ENCODE data around the gene NRG3. TPM values are rescaled to one million over a fixed set of nuclear protein-coding genes. Genes with fewer than 3 reads are reported as not detected.

Gene NRG3
- total and polyA plus RNA-seq, 2 donors (not counting 1 experiment from before 2014, with no cell fraction given) = not detected

- TF ChIP-seq CTCF (conservative IDR thresholded peaks at IDR 0.05 in 1 of 2, IDR thresholded peaks at IDR 0.05 in 1 of 2; ENCODE audit: low read depth in 1 of 2, low read length in 2 of 2) (no peak), EZH2 (IDR thresholded peaks at IDR 0.05; ENCODE audit: low read length, missing control alignments) (no peak)
- Histone ChIP-seq H3K36me3 (ENCODE audit: control insufficient read depth, insufficient read depth, low read length) (no peaks in the 10 kb centered on the region), H3K27ac (ENCODE audit: insufficient read depth, low read length) (no peak overlapping the region), H2AFZ (ENCODE audit: low read length) (no peak overlapping the region), H3K4me2 (ENCODE audit: extremely low read depth, insufficient read depth, low read length) (no peak overlapping the region), H3K9ac (ENCODE audit: insufficient read depth, low read length) (no peak overlapping the region), H3K27me3 (ENCODE audit: control insufficient read depth, insufficient read depth, low read length) (no peaks in the 10 kb centered on the region), H4K20me1 (ENCODE audit: control insufficient read depth, extremely low read depth, insufficient read depth, low read length) (no peaks in the 10 kb centered on the region), H3K4me1 (ENCODE audit: control insufficient read depth, extremely low read depth, insufficient read depth, low read length) (no peaks in the 10 kb centered on the region), H3K4me3 (replicated peaks in 1 of 4; ENCODE audit: control extremely low read depth in 1 of 4, insufficient read depth in 1 of 4, low read depth in 3 of 4, low read length in 4 of 4) (no peak overlapping the region), H3K79me2 (ENCODE audit: control insufficient read depth, insufficient read depth, low read length) (no peaks in the 10 kb centered on the region), H3K9me3 (ENCODE audit: control insufficient read depth, insufficient read depth, low read depth, low read length) (no peaks in the 10 kb centered on the region)
- DNase-seq (ENCODE audit: low read depth in 2 of 2) = no peak
Measured at GRCh38 chr10:82072124-82072523, 197.1 kb downstream of the NRG3 start.

DNA sequence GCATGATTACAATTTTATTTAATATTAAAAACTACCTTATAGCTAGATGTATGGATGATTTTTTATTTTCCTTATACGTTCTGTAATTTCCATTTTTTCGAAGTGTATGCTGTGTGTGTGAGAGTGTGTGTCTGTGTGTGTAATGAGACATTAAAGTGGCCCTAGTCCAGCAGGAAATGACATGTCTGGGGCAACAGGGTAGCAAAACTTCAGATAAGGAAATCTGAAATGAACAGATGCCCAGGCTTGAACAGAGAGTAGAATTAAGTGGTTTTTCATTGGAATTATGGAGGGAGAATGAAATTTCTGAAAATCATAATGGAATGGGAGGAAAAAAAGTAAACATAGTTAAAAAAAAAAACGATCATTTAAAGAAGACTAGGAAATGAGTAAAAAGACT is 200.6 kb downstream of the NRG3 start:
- no peak overlapping the region for H2AFZ ChIP-seq (ENCODE audit: low read length)
- H3K9me3 ChIP-seq (ENCODE audit: control insufficient read depth, insufficient read depth, low read depth, low read length) = no peaks in the 10 kb centered on the region
- no peaks in the 10 kb centered on the region for H3K36me3 ChIP-seq (ENCODE audit: control insufficient read depth, insufficient read depth, low read length)
- no peak overlapping the region for H3K27ac ChIP-seq (ENCODE audit: insufficient read depth, low read length)
- H3K4me3 ChIP-seq (replicated peaks in 1 of 4; ENCODE audit: control extremely low read depth in 1 of 4, insufficient read depth in 1 of 4, low read depth in 3 of 4, low read length in 4 of 4) = no peak overlapping the region
- H3K4me2 ChIP-seq (ENCODE audit: extremely low read depth, insufficient read depth, low read length) = no peak overlapping the region
- H3K9ac ChIP-seq (ENCODE audit: insufficient read depth, low read length) = no peak overlapping the region
- H3K27me3 ChIP-seq (ENCODE audit: control insufficient read depth, insufficient read depth, low read length) = no peaks in the 10 kb centered on the region
- no peaks in the 10 kb centered on the region for H3K79me2 ChIP-seq (ENCODE audit: control insufficient read depth, insufficient read depth, low read length)
- no peaks in the 10 kb centered on the region for H3K4me1 ChIP-seq (ENCODE audit: control insufficient read depth, extremely low read depth, insufficient read depth, low read length)
- TF ChIP-seq EZH2 (IDR thresholded peaks at IDR 0.05; ENCODE audit: low read length, missing control alignments) (no peak), CTCF (conservative IDR thresholded peaks at IDR 0.05 in 1 of 2, IDR thresholded peaks at IDR 0.05 in 1 of 2; ENCODE audit: low read depth in 1 of 2, low read length in 2 of 2) (no peak)
- DNase-seq (ENCODE audit: low read depth in 2 of 2) = no peak
- no peaks in the 10 kb centered on the region for H4K20me1 ChIP-seq (ENCODE audit: control insufficient read depth, extremely low read depth, insufficient read depth, low read length)

- no peak overlapping the region for H3K9ac ChIP-seq (ENCODE audit: insufficient read depth, low read length)
- no peak for DNase-seq (ENCODE audit: low read depth in 2 of 2)
- no peaks in the 10 kb centered on the region for H3K79me2 ChIP-seq (ENCODE audit: control insufficient read depth, insufficient read depth, low read length)
- H4K20me1 ChIP-seq (ENCODE audit: control insufficient read depth, extremely low read depth, insufficient read depth, low read length) = no peaks in the 10 kb centered on the region
- H3K4me2 ChIP-seq (ENCODE audit: extremely low read depth, insufficient read depth, low read length) = no peak overlapping the region
- no peaks in the 10 kb centered on the region for H3K9me3 ChIP-seq (ENCODE audit: control insufficient read depth, insufficient read depth, low read depth, low read length)
- no peaks in the 10 kb centered on the region for H3K4me1 ChIP-seq (ENCODE audit: control insufficient read depth, extremely low read depth, insufficient read depth, low read length)
- H3K4me3 ChIP-seq (replicated peaks in 1 of 4; ENCODE audit: control extremely low read depth in 1 of 4, insufficient read depth in 1 of 4, low read depth in 3 of 4, low read length in 4 of 4) = no peak overlapping the region
- H2AFZ ChIP-seq (ENCODE audit: low read length) = no peak overlapping the region
- no peaks in the 10 kb centered on the region for H3K27me3 ChIP-seq (ENCODE audit: control insufficient read depth, insufficient read depth, low read length)
- TF ChIP-seq CTCF (conservative IDR thresholded peaks at IDR 0.05 in 1 of 2, IDR thresholded peaks at IDR 0.05 in 1 of 2; ENCODE audit: low read depth in 1 of 2, low read length in 2 of 2) (no peak), EZH2 (IDR thresholded peaks at IDR 0.05; ENCODE audit: low read length, missing control alignments) (no peak)
- H3K36me3 ChIP-seq (ENCODE audit: control insufficient read depth, insufficient read depth, low read length) = no peaks in the 10 kb centered on the region
- no peak overlapping the region for H3K27ac ChIP-seq (ENCODE audit: insufficient read depth, low read length)
Measured at GRCh38 chr10:82084496-82084895, 209.5 kb downstream of the NRG3 start.

Measured in fibroblast of lung (primary cell).